CD14-positive monocyte (primary cell): ENCODE results near the gene AIPL1. TPM values are rescaled to one million over a fixed set of nuclear protein-coding genes. Genes with fewer than 3 reads are reported as not detected.

Experiments
- DNase-seq, 3 donors: peaks; one replicate each; pipeline ENCODE4 v3.0.0-alpha.2; 2011 to 2022
- H2AFZ ChIP-seq: 2 replicates; pipeline ENCODE4 v1.6.0; 2012; ENCODE audit warnings: mild to moderate bottlenecking, low read depth, low read length, inconsistent platforms; ENCODE audit not compliant: insufficient read depth, poor library complexity, severe bottlenecking
- H3K27ac ChIP-seq, 2 donors: 1 replicate in 1 of 2; 2 replicates in 1 of 2; pipeline ENCODE4 v1.5.1; 2012 to 2013; ENCODE audit warnings: low read length in 2 of 2, control low read depth in 1 of 2, inconsistent platforms in 1 of 2, low read depth in 1 of 2, mild to moderate bottlenecking in 1 of 2
- H3K27me3 ChIP-seq, 2 donors: one replicate each; pipeline versions ENCODE4 v1.6.0 to v1.6.1; 2011 to 2013; ENCODE audit warnings: low read length in 2 of 2; ENCODE audit not compliant: control insufficient read depth in 2 of 2, insufficient read depth in 2 of 2
- H3K36me3 ChIP-seq, 2 donors: replicated peaks in 1 of 2; 1 replicate in 1 of 2; 2 replicates in 1 of 2; pipeline versions ENCODE4 v1.5.1 to v1.6.1; 2012 to 2013; ENCODE audit warnings: low read length in 2 of 2, control low read depth in 1 of 2, inconsistent platforms in 1 of 2, mild to moderate bottlenecking in 1 of 2; ENCODE audit not compliant: insufficient read depth in 2 of 2, control insufficient read depth in 1 of 2
- H3K4me1 ChIP-seq, 2 donors: 1 replicate in 1 of 2; 2 replicates in 1 of 2; pipeline versions ENCODE4 v1.5.1 to v1.6.1; 2012 to 2013; ENCODE audit warnings: low read length in 2 of 2, control low read depth in 1 of 2, inconsistent platforms in 1 of 2, mild to moderate bottlenecking in 1 of 2, moderate library complexity in 1 of 2; ENCODE audit not compliant: insufficient read depth in 2 of 2, control insufficient read depth in 1 of 2
- H3K4me2 ChIP-seq: replicated peaks from 2 replicates; pipeline ENCODE3; 2012; ENCODE audit warnings: low read length, moderate library complexity, mild to moderate bottlenecking; ENCODE audit not compliant: poor library complexity, severe bottlenecking; ENCODE audit errors: extremely low read depth
- H3K4me3 ChIP-seq, 3 experiments: fragments of 200-600 bp in 1 of 3; sonication (generic) in 1 of 3; replicated peaks in 1 of 3; 1 replicate in 2 of 3; 2 replicates in 1 of 3; pipeline ENCODE4 v1.5.1; 2011 to 2013; ENCODE audit warnings: low read length in 3 of 3, mild to moderate bottlenecking in 3 of 3, control low read depth in 2 of 3, low read depth in 2 of 3, inconsistent platforms in 1 of 3, moderate library complexity in 1 of 3
- H3K79me2 ChIP-seq: 2 replicates; pipeline ENCODE4 v1.6.0; 2012; ENCODE audit warnings: mild to moderate bottlenecking, control low read depth, inconsistent platforms, low read length, moderate library complexity; ENCODE audit not compliant: insufficient read depth
- H3K9ac ChIP-seq: 2 replicates; pipeline ENCODE4 v1.6.0; 2017; ENCODE audit warnings: low read length, mild to moderate bottlenecking; ENCODE audit not compliant: insufficient read depth, poor library complexity, severe bottlenecking
- H3K9me3 ChIP-seq, 2 donors: replicated peaks in 1 of 2; 1 replicate in 1 of 2; 2 replicates in 1 of 2; pipeline versions ENCODE4 v1.5.1 to v1.6.1; 2012 to 2013; ENCODE audit warnings: low read length in 2 of 2, control low read depth in 1 of 2; ENCODE audit not compliant: control insufficient read depth in 1 of 2, insufficient read depth in 1 of 2
- H4K20me1 ChIP-seq: 2 replicates; pipeline ENCODE4 v1.6.0; 2012; ENCODE audit warnings: mild to moderate bottlenecking, low read length, control low read depth, moderate library complexity; ENCODE audit not compliant: insufficient read depth
- H3K27ac Mint-ChIP-seq, 7 donors: one replicate each; pipeline ENCODE4 v1.8.0; 2020; ENCODE audit warnings: mild to moderate bottlenecking in 7 of 7, mixed read lengths in 7 of 7, moderate library complexity in 6 of 7, inconsistent platforms in 2 of 7
- H3K27me3 Mint-ChIP-seq, 3 donors: one replicate each; pipeline ENCODE4 v1.8.0; 2021 to 2022; ENCODE audit warnings: low read depth in 3 of 3, mild to moderate bottlenecking in 3 of 3, mixed read lengths in 3 of 3, moderate library complexity in 3 of 3, inconsistent platforms in 1 of 3
- H3K36me3 Mint-ChIP-seq, 2 donors: one replicate each; pipeline ENCODE4 v1.8.0; 2020; ENCODE audit warnings: mixed read lengths in 2 of 2, inconsistent platforms in 1 of 2, mild to moderate bottlenecking in 1 of 2
- H3K4me1 Mint-ChIP-seq: one replicate; pipeline ENCODE4 v1.8.0; 2020; ENCODE audit warnings: mild to moderate bottlenecking, mixed read lengths
- H3K4me3 Mint-ChIP-seq, 2 donors: one replicate each; pipeline ENCODE4 v1.8.0; 2020; ENCODE audit warnings: mild to moderate bottlenecking in 2 of 2, mixed read lengths in 2 of 2, moderate library complexity in 1 of 2
- H3K9me3 Mint-ChIP-seq, 7 donors: one replicate each; pipeline ENCODE4 v1.8.0; 2020 to 2022; ENCODE audit warnings: mixed read lengths in 7 of 7, mild to moderate bottlenecking in 6 of 7, moderate library complexity in 6 of 7, inconsistent platforms in 2 of 7
- CTCF ChIP-seq: fragments of 200-600 bp; IDR thresholded peaks from one replicate; pipeline ENCODE4 v1.8.0; 2022; ENCODE audit warnings: antibody characterized with exemption, mild to moderate bottlenecking
- WGBS: methylation state at CpG from one replicate; pipeline ENCODE4 v1.1.5; 2013; ENCODE audit warnings: missing lambda C conversion rate; ENCODE audit not compliant: insufficient coverage; 5-methylcytosine and 5-hydroxymethylcytosine counted together
- intact Hi-C, 2 donors: fragments of 100-400 bp; cut with micrococcal nuclease; formaldehyde crosslinking; loops; one replicate each; pipeline versions ENCODE4 v1.15.0 to v1.15.1; 2023
- polyA plus RNA-seq, 3 donors: library from polyadenylated mRNA; depleted of rRNA in 1 of 3; unstranded in 2 of 3; stranded (reverse) in 1 of 3; fragments of 300-500 nt in 2 of 3; fragments of >200 nt in 1 of 3; fragmentation: Illumina TruSeq in 2 of 3; gene quantifications; 1 replicate in 2 of 3; 2 replicates in 1 of 3; pipeline ENCODE4 v1.2.3, GENCODE V29; 2012 to 2021

AIPL1 gene
- polyA plus RNA-seq, 3 donors = not detected

- H3K27ac Mint-ChIP-seq = no peak overlapping the region
- no peaks in the 10 kb centered on the region for H3K4me1 Mint-ChIP-seq
- Histone ChIP-seq H3K27me3 (peaks cover 7 to 17% of the 10 kb centered on the region in 2 donors), H4K20me1 (no peaks in the 10 kb centered on the region), H3K4me2 (no peak overlapping the region), H3K4me3 (no peak overlapping the region), H3K36me3 (no peaks in the 10 kb centered on the region), H2AFZ (no peak overlapping the region), H3K9me3 (no peaks in the 10 kb centered on the region), H3K9ac (no peak overlapping the region), H3K27ac (no peak overlapping the region), H3K4me1 (peaks cover 5 to 6% of the 10 kb centered on the region in 2 donors), H3K79me2 (no peaks in the 10 kb centered on the region)
- peaks cover 7 to 8% of the 10 kb centered on the region in 2 donors for H3K36me3 Mint-ChIP-seq
- WGBS = 71% methylated on average over 10 of the region's 14 CpGs
- H3K4me3 Mint-ChIP-seq = no peak overlapping the region
- peaks cover 0 to 2% (median 0%) of the 10 kb centered on the region in 7 donors for H3K9me3 Mint-ChIP-seq
- H3K27me3 Mint-ChIP-seq = peaks cover 22 to 30% (median 22%) of the 10 kb centered on the region in 3 donors
- DNase-seq = peak in 1 of 3 donors; percentile 22
- no peak for TF ChIP-seq CTCF
- intact Hi-C loops = no loop called here
Observed at GRCh38 chr17:6456914-6457687, 22.2 kb upstream of the AIPL1 start.

GRCh38 chr17:6456321-6456720 is 21.4 kb upstream of the AIPL1 start:
- no peak overlapping the region for H2AFZ ChIP-seq
- H3K27ac ChIP-seq = no peak overlapping the region
- H3K4me3 Mint-ChIP-seq = peak overlapping the region in 1 of 2 donors; percentile 57
- no peaks in the 10 kb centered on the region for H3K9me3 ChIP-seq
- peaks cover 22 to 32% (median 26%) of the 10 kb centered on the region in 3 donors for H3K27me3 Mint-ChIP-seq
- H3K79me2 ChIP-seq = no peaks in the 10 kb centered on the region
- H3K4me2 ChIP-seq = no peak overlapping the region
- no peak overlapping the region for H3K9ac ChIP-seq
- H3K27me3 ChIP-seq = peaks cover 7 to 17% of the 10 kb centered on the region in 2 donors
- H3K4me1 Mint-ChIP-seq = no peaks in the 10 kb centered on the region
- DNase-seq = no peak
- no peak overlapping the region for H3K4me3 ChIP-seq
- H3K36me3 ChIP-seq = no peaks in the 10 kb centered on the region
- H3K4me1 ChIP-seq = peaks cover 5 to 6% of the 10 kb centered on the region in 2 donors
- no peak overlapping the region for H3K27ac Mint-ChIP-seq
- intact Hi-C loops = no loop called here
- no peaks in the 10 kb centered on the region for H4K20me1 ChIP-seq
- 87% methylated on average over 9 of the region's 9 CpGs for WGBS
- peaks cover 0 to 2% (median 0%) of the 10 kb centered on the region in 7 donors for H3K9me3 Mint-ChIP-seq
- peaks cover 10 to 13% of the 10 kb centered on the region in 2 donors for H3K36me3 Mint-ChIP-seq
- TF ChIP-seq CTCF = no peak
